Activated naive CD8-positive, alpha-beta T cell treated with anti-CD3 and anti-CD28 coated beads, Interleukin-2, amount 50 U/mL, for 24 hours (primary cell): ENCODE data around the gene SH2D4B.

Experiments
- ATAC-seq: fragments of 150-1000 bp; cut with Tn5 transposase; one replicate; pipeline ENCODE4 v1.10.0; 2021
- DNase-seq: peaks from one replicate; pipeline ENCODE4 v3.0.0; 2021
- H3K27ac Mint-ChIP-seq: one replicate; pipeline ENCODE4 v1.8.0; 2021; ENCODE audit warnings: mild to moderate bottlenecking, mixed read lengths
- H3K27me3 Mint-ChIP-seq: one replicate; pipeline ENCODE4 v1.8.0; 2021; ENCODE audit warnings: mixed read lengths
- H3K36me3 Mint-ChIP-seq: one replicate; pipeline ENCODE4 v1.8.0; 2021; ENCODE audit warnings: low read depth, mixed read lengths
- H3K4me1 Mint-ChIP-seq: one replicate; pipeline ENCODE4 v1.8.0; 2021; ENCODE audit warnings: mixed read lengths
- H3K4me3 Mint-ChIP-seq: one replicate; pipeline ENCODE4 v1.8.0; 2021; ENCODE audit warnings: mild to moderate bottlenecking, moderate library complexity, mixed read lengths
- H3K9me3 Mint-ChIP-seq: one replicate; pipeline ENCODE4 v1.8.0; 2021; ENCODE audit warnings: mixed read lengths

SH2D4B gene

GRCh38 chr10:80501381-80501912, 36.3 kb upstream of the SH2D4B start:
- peaks cover 95% of the 10 kb centered on the region for H3K4me1 Mint-ChIP-seq
- DNase-seq = no peak
- H3K36me3 Mint-ChIP-seq = peaks cover 10% of the 10 kb centered on the region
- no peak for ATAC-seq
- no peaks in the 10 kb centered on the region for H3K27me3 Mint-ChIP-seq
- peak overlapping the region; percentile 96 for H3K27ac Mint-ChIP-seq
- peaks cover 6% of the 10 kb centered on the region for H3K9me3 Mint-ChIP-seq
- no peak overlapping the region for H3K4me3 Mint-ChIP-seq

GRCh38 chr10:80501913-80502521, 35.7 kb upstream of the SH2D4B start:
- Mint-ChIP-seq H3K9me3 (peaks cover under 1% of the 10 kb centered on the region), H3K4me1 (peaks cover 89% of the 10 kb centered on the region), H3K27ac (peak overlapping the region; percentile 96), H3K36me3 (peaks cover 4% of the 10 kb centered on the region), H3K4me3 (no peak overlapping the region), H3K27me3 (no peaks in the 10 kb centered on the region)
- ATAC-seq (no peak), DNase-seq (no peak)

GRCh38 chr10:80502621-80503583, 34.8 kb upstream of the SH2D4B start:
- Mint-ChIP-seq H3K4me1 (peaks cover 80% of the 10 kb centered on the region), H3K4me3 (peak overlapping the region; percentile 3), H3K27me3 (no peaks in the 10 kb centered on the region), H3K9me3 (no peaks in the 10 kb centered on the region), H3K36me3 (peaks cover 4% of the 10 kb centered on the region), H3K27ac (peak overlapping the region; percentile 96)
- DNase-seq (no peak), ATAC-seq (no peak)

- Mint-ChIP-seq H3K27ac (peak overlapping the region; percentile 96), H3K4me1 (peaks cover 73% of the 10 kb centered on the region), H3K36me3 (peaks cover 4% of the 10 kb centered on the region), H3K27me3 (no peaks in the 10 kb centered on the region), H3K4me3 (peak overlapping the region; percentile 3), H3K9me3 (no peaks in the 10 kb centered on the region)
- no peak for DNase-seq
- peak; percentile 11 for ATAC-seq
Observed at GRCh38 chr10:80503584-80504157, 34.0 kb upstream of the SH2D4B start.

GRCh38 chr10:80504158-80504811, 33.4 kb upstream of the SH2D4B start:
- peak overlapping the region; percentile 96 for H3K27ac Mint-ChIP-seq
- DNase-seq (no peak), ATAC-seq (no peak)
- H3K27me3 Mint-ChIP-seq = no peaks in the 10 kb centered on the region
- H3K36me3 Mint-ChIP-seq = peaks cover 4% of the 10 kb centered on the region
- peak overlapping the region; percentile 3 for H3K4me3 Mint-ChIP-seq
- no peaks in the 10 kb centered on the region for H3K9me3 Mint-ChIP-seq
- H3K4me1 Mint-ChIP-seq = peaks cover 67% of the 10 kb centered on the region

GRCh38 chr10:80504897-80505465, 32.7 kb upstream of the SH2D4B start:
- Mint-ChIP-seq H3K9me3 (no peaks in the 10 kb centered on the region), H3K36me3 (peaks cover 9% of the 10 kb centered on the region), H3K4me1 (peaks cover 60% of the 10 kb centered on the region), H3K4me3 (no peak overlapping the region), H3K27me3 (no peaks in the 10 kb centered on the region), H3K27ac (peak overlapping the region; percentile 96)
- DNase-seq (no peak), ATAC-seq (no peak)

GRCh38 chr10:80506189-80506575, 31.5 kb upstream of the SH2D4B start:
- H3K4me1 Mint-ChIP-seq = peaks cover 57% of the 10 kb centered on the region
- H3K4me3 Mint-ChIP-seq = no peak overlapping the region
- peak overlapping the region; percentile 66 for H3K27ac Mint-ChIP-seq
- DNase-seq (no peak), ATAC-seq (no peak)
- no peaks in the 10 kb centered on the region for H3K9me3 Mint-ChIP-seq
- peaks cover 17% of the 10 kb centered on the region for H3K36me3 Mint-ChIP-seq
- H3K27me3 Mint-ChIP-seq = no peaks in the 10 kb centered on the region

- Mint-ChIP-seq H3K27me3 (no peaks in the 10 kb centered on the region), H3K27ac (no peak overlapping the region), H3K4me3 (no peak overlapping the region), H3K9me3 (no peaks in the 10 kb centered on the region), H3K4me1 (peaks cover 55% of the 10 kb centered on the region), H3K36me3 (peaks cover 18% of the 10 kb centered on the region)
- ATAC-seq (no peak), DNase-seq (no peak)
Observed at GRCh38 chr10:80506836-80507487, 30.7 kb upstream of the SH2D4B start.

- DNase-seq (no peak), ATAC-seq (no peak)
- Mint-ChIP-seq H3K4me3 (no peak overlapping the region), H3K36me3 (peaks cover 25% of the 10 kb centered on the region), H3K27ac (no peak overlapping the region), H3K27me3 (no peaks in the 10 kb centered on the region), H3K9me3 (no peaks in the 10 kb centered on the region), H3K4me1 (peaks cover 34% of the 10 kb centered on the region)
Observed at GRCh38 chr10:80509108-80509402, 28.6 kb upstream of the SH2D4B start.

- no peak for DNase-seq
- Mint-ChIP-seq H3K27me3 (no peaks in the 10 kb centered on the region), H3K36me3 (peaks cover 25% of the 10 kb centered on the region), H3K4me3 (no peak overlapping the region), H3K4me1 (peaks cover 28% of the 10 kb centered on the region), H3K27ac (peak overlapping the region; percentile 44), H3K9me3 (no peaks in the 10 kb centered on the region)
- no peak for ATAC-seq
Observed at GRCh38 chr10:80509403-80510161, 28.1 kb upstream of the SH2D4B start.

GRCh38 chr10:80512031-80512526, 25.6 kb upstream of the SH2D4B start:
- H3K9me3 Mint-ChIP-seq = no peaks in the 10 kb centered on the region
- peaks cover 32% of the 10 kb centered on the region for H3K36me3 Mint-ChIP-seq
- DNase-seq = no peak
- H3K4me3 Mint-ChIP-seq = no peak overlapping the region
- no peaks in the 10 kb centered on the region for H3K27me3 Mint-ChIP-seq
- H3K27ac Mint-ChIP-seq = peak overlapping the region; percentile 73
- peaks cover 22% of the 10 kb centered on the region for H3K4me1 Mint-ChIP-seq
- ATAC-seq = no peak

- no peak overlapping the region for H3K27ac Mint-ChIP-seq
- peaks cover 32% of the 10 kb centered on the region for H3K36me3 Mint-ChIP-seq
- H3K4me3 Mint-ChIP-seq = no peak overlapping the region
- no peaks in the 10 kb centered on the region for H3K9me3 Mint-ChIP-seq
- no peak for DNase-seq
- ATAC-seq = no peak
- H3K4me1 Mint-ChIP-seq = peaks cover 22% of the 10 kb centered on the region
- no peaks in the 10 kb centered on the region for H3K27me3 Mint-ChIP-seq
Observed at GRCh38 chr10:80513106-80513505, 24.6 kb upstream of the SH2D4B start.

- H3K27ac Mint-ChIP-seq = peak overlapping the region; percentile 46
- H3K4me3 Mint-ChIP-seq = no peak overlapping the region
- no peaks in the 10 kb centered on the region for H3K9me3 Mint-ChIP-seq
- peaks cover 25% of the 10 kb centered on the region for H3K36me3 Mint-ChIP-seq
- no peak for DNase-seq
- H3K27me3 Mint-ChIP-seq = no peaks in the 10 kb centered on the region
- H3K4me1 Mint-ChIP-seq = peaks cover 32% of the 10 kb centered on the region
- no peak for ATAC-seq
Observed at GRCh38 chr10:80515511-80515910, 22.2 kb upstream of the SH2D4B start.
